ENCODE measurements around the gene SELENOK. TPM values are rescaled to one million over a fixed set of nuclear protein-coding genes. Genes with fewer than 3 reads are reported as not detected.

Gene SELENOK
- polyA plus RNA-seq, 1 experiment: 20.3 TPM

DNA sequence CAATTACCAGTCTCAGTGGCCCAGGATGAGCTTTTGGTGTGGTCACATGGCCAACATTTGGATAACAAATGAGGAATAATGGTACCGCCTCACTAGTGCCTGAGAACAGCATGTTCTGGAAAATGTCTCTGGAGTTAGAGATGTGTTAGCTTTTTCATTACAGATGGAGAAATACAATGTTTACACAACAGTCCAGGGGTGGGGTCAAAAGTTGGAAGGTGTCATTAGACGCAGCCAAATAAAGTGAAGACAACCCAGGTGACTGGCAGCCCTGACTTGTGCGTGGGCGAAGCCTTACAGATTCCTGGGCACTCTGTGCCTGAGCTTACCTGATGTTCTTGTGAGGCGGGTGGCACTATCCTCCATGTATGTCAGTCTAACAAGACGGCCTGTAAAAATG lies 32.5 kb downstream of the SELENOK start:
- Histone ChIP-seq H3K4me3 (ENCODE audit: low read depth, low read length) (no peak overlapping the region), H3K36me3 (ENCODE audit: control insufficient read depth, insufficient read depth, low read length) (peaks cover 3% of the 10 kb centered on the region; the same call in 1 of the 2 replicates), H3K27me3 (ENCODE audit: control insufficient read depth, insufficient read depth, low read length) (no peaks in the 10 kb centered on the region)
- no peak for DNase-seq (ENCODE audit: low read depth)
- ChIA-PET CTCF (no interaction called here), POLR2A (no interaction called here)
- TF ChIP-seq, protein P1, sequence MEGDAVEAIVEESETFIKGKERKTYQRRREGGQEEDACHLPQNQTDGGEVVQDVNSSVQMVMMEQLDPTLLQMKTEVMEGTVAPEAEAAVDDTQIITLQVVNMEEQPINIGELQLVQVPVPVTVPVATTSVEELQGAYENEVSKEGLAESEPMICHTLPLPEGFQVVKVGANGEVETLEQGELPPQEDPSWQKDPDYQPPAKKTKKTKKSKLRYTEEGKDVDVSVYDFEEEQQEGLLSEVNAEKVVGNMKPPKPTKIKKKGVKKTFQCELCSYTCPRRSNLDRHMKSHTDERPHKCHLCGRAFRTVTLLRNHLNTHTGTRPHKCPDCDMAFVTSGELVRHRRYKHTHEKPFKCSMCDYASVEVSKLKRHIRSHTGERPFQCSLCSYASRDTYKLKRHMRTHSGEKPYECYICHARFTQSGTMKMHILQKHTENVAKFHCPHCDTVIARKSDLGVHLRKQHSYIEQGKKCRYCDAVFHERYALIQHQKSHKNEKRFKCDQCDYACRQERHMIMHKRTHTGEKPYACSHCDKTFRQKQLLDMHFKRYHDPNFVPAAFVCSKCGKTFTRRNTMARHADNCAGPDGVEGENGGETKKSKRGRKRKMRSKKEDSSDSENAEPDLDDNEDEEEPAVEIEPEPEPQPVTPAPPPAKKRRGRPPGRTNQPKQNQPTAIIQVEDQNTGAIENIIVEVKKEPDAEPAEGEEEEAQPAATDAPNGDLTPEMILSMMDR (IDR thresholded peaks at IDR 0.05; ENCODE audit: insufficient read depth, low read depth, low read length): no peak

GRCh38 chr3:53858096-53858741 lies 33.4 kb downstream of the SELENOK start:
- CTCF ChIA-PET: interaction anchor here (1.4 kb wide), 1 partner anchor 55 kb away, joined by 3 read pairs; no protein-coding TSS in a partner anchor

GRCh38 chr3:53856964-53857363 lies 34.7 kb downstream of the SELENOK start:
- Histone ChIP-seq H3K27me3 (ENCODE audit: control insufficient read depth, insufficient read depth, low read length) (no peaks in the 10 kb centered on the region), H3K36me3 (ENCODE audit: control insufficient read depth, insufficient read depth, low read length) (peaks cover 3% of the 10 kb centered on the region; the same call in 1 of the 2 replicates), H3K4me3 (ENCODE audit: low read depth, low read length) (no peak overlapping the region)
- no peak for DNase-seq (ENCODE audit: low read depth)
- ChIA-PET CTCF (no interaction called here), POLR2A (no interaction called here)
- TF ChIP-seq, protein P1 (IDR thresholded peaks at IDR 0.05; ENCODE audit: insufficient read depth, low read depth, low read length): no peak

More at GRCh38 chr3:53858096-53858741, 33.4 kb downstream of the SELENOK start:
- no peak for DNase-seq (ENCODE audit: low read depth)
- POLR2A ChIA-PET: no interaction called here
- TF ChIP-seq, protein P1 (IDR thresholded peaks at IDR 0.05; ENCODE audit: insufficient read depth, low read depth, low read length): no peak
- Histone ChIP-seq H3K27me3 (ENCODE audit: control insufficient read depth, insufficient read depth, low read length) (no peaks in the 10 kb centered on the region), H3K36me3 (ENCODE audit: control insufficient read depth, insufficient read depth, low read length) (peaks cover 3% of the 10 kb centered on the region; the same call in 1 of the 2 replicates), H3K4me3 (ENCODE audit: low read depth, low read length) (no peak overlapping the region)

GRCh38 chr3:53850895-53851294 lies 40.8 kb downstream of the SELENOK start:
- TF ChIP-seq, protein P1 (IDR thresholded peaks at IDR 0.05; ENCODE audit: insufficient read depth, low read depth, low read length): no peak
- CTCF ChIA-PET: no interaction called here
- POLR2A ChIA-PET: no interaction called here
- Histone ChIP-seq H3K4me3 (ENCODE audit: low read depth, low read length) (no peak overlapping the region), H3K36me3 (ENCODE audit: control insufficient read depth, insufficient read depth, low read length) (no peaks in the 10 kb centered on the region), H3K27me3 (ENCODE audit: control insufficient read depth, insufficient read depth, low read length) (peaks cover 7% of the 10 kb centered on the region)
- DNase-seq (ENCODE audit: low read depth): no peak

DNA sequence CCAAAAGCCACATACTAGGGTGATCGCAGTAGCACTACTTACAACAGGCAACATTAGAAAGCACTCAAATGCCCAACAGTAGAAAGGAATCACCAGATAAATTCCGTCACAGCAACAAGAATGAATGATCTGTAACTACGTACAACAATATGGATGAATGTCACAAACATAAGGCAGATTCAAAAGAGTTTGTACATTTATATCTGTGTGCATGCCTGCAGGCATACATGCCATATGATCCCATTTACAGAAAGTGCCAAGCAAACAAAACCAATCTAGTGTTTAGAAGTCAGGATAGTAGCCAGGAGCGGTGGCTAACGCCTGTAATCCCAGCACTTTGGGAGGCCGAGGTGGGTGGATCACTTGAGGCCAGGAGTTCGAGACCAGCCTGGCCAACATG lies 41.7 kb downstream of the SELENOK start:
- TF ChIP-seq, protein P1 (IDR thresholded peaks at IDR 0.05; ENCODE audit: insufficient read depth, low read depth, low read length): no peak

More for the DNA sequence above, 41.7 kb downstream of the SELENOK start:
- peaks cover 9% of the 10 kb centered on the region for H3K27me3 ChIP-seq (ENCODE audit: control insufficient read depth, insufficient read depth, low read length)
- POLR2A ChIA-PET: no interaction called here
- CTCF ChIA-PET: no interaction called here
- H3K4me3 ChIP-seq (ENCODE audit: low read depth, low read length): no peak overlapping the region
- no peak for DNase-seq (ENCODE audit: low read depth)
- H3K36me3 ChIP-seq (ENCODE audit: control insufficient read depth, insufficient read depth, low read length): no peaks in the 10 kb centered on the region

Measured in BJ (cell line).